ENCODE results near the gene FTSJ3. TPM values are rescaled to one million over a fixed set of nuclear protein-coding genes. Genes with fewer than 3 reads are reported as not detected.
A peak's percentile ranks its signal among the peaks of the same experiment; 100 is the strongest.

FTSJ3 gene
- polyA plus RNA-seq, 2 of the 4 experiments (the other 2 are of a cell fraction): 74.5 to 104 TPM

DNA sequence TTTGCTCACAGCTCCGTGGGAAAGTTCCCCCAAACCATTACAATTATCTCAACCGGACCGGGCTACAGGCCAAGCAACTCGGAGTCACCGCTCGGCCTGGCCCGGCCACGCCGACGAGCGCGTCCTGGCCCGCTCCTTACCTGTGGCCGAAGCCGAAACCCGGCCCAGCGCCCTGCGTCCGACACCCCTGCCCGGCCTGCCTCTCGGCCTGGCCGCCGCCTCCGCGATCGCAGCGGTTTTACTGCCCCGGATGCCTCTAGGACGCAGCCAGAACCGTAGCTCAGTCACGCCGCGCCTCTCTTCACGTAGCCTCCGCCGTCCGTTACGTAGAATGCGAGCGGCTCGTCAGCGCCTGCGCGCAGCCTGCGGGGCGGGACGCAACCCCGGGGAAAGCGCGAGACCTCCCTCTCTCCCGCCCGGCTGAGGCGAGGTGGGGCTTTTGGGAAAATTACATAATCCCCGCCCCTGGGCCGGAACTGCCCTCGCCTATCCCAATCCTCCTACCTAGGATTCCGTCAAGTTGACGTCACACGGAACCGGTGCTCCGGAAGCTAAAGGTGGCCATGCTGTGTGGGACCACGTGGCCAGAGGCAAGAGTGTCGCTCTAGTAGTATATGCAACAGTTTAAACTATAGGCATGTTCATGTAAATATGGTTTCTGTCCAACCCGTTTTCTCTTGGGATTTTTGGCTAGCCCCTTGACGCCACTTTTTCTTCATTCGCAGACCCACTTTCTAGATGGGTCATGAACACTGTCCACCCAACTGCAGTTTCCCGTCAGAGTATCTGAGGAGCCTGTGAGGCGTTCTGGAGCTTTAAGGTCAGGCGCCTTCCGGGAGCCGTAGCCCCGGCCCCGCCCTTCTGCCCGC, 54.0 kb downstream of the FTSJ3 start, which contains the start of gene CCDC47 (continued):
- no peak for TF ChIP-seq CHD4 (IDR thresholded peaks at IDR 0.05; ENCODE audit: borderline replicate concordance)
- no peak for TF ChIP-seq EP300 (IDR thresholded peaks at IDR 0.05)
- no peak; the same call in none of the 2 replicates for TF ChIP-seq RFX5 (IDR thresholded peaks at IDR 0.05)
- no peak for TF ChIP-seq ESRRA (IDR thresholded peaks at IDR 0.05; ENCODE audit: borderline replicate concordance, low read length)
- TF ChIP-seq ZSCAN20 (CRISPR knock-in tag; IDR thresholded peaks at IDR 0.05): no peak
- TF ChIP-seq EHF (CRISPR knock-in tag; IDR thresholded peaks at IDR 0.05): peak; percentile 33; the same call in 1 of the 2 replicates
- peak; percentile 9; the same call in 1 of the 2 replicates for TF ChIP-seq GATA3 (IDR thresholded peaks at IDR 0.05; ENCODE audit: borderline replicate concordance)
- no peak for TF ChIP-seq BHLHE40 (IDR thresholded peaks at IDR 0.05; ENCODE audit: low read depth, low read length)
- TF ChIP-seq HOXB13 (CRISPR knock-in tag; IDR thresholded peaks at IDR 0.05; ENCODE audit: low read depth): no peak
- no peak for TF ChIP-seq EHMT2 (IDR thresholded peaks at IDR 0.05; ENCODE audit: low read depth)
- TF ChIP-seq KDM5A (IDR thresholded peaks at IDR 0.05): no peak
- TF ChIP-seq HOXB5 (CRISPR knock-in tag; IDR thresholded peaks at IDR 0.05): peak; percentile 77; the same call in 1 of the 2 replicates
- TF ChIP-seq NPAS2 (CRISPR knock-in tag; IDR thresholded peaks at IDR 0.05; ENCODE audit: borderline replicate concordance): no peak
- TF ChIP-seq MAFK (IDR thresholded peaks at IDR 0.05; ENCODE audit: partially characterized antibody): no peak
- TF ChIP-seq PHF8 (IDR thresholded peaks at IDR 0.05; ENCODE audit: borderline replicate concordance, low read depth): peak; percentile 96
- TF ChIP-seq, protein P1, sequence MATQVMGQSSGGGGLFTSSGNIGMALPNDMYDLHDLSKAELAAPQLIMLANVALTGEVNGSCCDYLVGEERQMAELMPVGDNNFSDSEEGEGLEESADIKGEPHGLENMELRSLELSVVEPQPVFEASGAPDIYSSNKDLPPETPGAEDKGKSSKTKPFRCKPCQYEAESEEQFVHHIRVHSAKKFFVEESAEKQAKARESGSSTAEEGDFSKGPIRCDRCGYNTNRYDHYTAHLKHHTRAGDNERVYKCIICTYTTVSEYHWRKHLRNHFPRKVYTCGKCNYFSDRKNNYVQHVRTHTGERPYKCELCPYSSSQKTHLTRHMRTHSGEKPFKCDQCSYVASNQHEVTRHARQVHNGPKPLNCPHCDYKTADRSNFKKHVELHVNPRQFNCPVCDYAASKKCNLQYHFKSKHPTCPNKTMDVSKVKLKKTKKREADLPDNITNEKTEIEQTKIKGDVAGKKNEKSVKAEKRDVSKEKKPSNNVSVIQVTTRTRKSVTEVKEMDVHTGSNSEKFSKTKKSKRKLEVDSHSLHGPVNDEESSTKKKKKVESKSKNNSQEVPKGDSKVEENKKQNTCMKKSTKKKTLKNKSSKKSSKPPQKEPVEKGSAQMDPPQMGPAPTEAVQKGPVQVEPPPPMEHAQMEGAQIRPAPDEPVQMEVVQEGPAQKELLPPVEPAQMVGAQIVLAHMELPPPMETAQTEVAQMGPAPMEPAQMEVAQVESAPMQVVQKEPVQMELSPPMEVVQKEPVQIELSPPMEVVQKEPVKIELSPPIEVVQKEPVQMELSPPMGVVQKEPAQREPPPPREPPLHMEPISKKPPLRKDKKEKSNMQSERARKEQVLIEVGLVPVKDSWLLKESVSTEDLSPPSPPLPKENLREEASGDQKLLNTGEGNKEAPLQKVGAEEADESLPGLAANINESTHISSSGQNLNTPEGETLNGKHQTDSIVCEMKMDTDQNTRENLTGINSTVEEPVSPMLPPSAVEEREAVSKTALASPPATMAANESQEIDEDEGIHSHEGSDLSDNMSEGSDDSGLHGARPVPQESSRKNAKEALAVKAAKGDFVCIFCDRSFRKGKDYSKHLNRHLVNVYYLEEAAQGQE (IDR thresholded peaks at IDR 0.05): peak; percentile 83
- no peak for TF ChIP-seq ATOH8 (CRISPR knock-in tag; IDR thresholded peaks at IDR 0.05; ENCODE audit: low read depth)
- TF ChIP-seq JUNB (IDR thresholded peaks at IDR 0.05): no peak
- no peak for TF ChIP-seq ZFP36 (IDR thresholded peaks at IDR 0.05; ENCODE audit: borderline replicate concordance, partially characterized antibody)
- TF ChIP-seq NR3C1 (IDR thresholded peaks at IDR 0.05): no peak
- peak; percentile 92 to 97; a peak in 4 of 5 replicates for TF ChIP-seq JUN (IDR thresholded peaks at IDR 0.05)
- peak; percentile 68 to 93; a peak in 3 of 4 replicates for TF ChIP-seq CEBPB (IDR thresholded peaks at IDR 0.05)
- no peak for TF ChIP-seq POLR2AphosphoS2 (conservative IDR thresholded peaks at IDR 0.05; ENCODE audit: low read length)
- TF ChIP-seq TP53 (CRISPR knock-in tag; IDR thresholded peaks at IDR 0.05): peak; percentile 88; the same call in 1 of the 2 replicates
- TF ChIP-seq CTCF (IDR thresholded peaks at IDR 0.05): no peak
- TF ChIP-seq, protein P2, sequence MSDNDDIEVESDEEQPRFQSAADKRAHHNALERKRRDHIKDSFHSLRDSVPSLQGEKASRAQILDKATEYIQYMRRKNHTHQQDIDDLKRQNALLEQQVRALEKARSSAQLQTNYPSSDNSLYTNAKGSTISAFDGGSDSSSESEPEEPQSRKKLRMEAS (IDR thresholded peaks at IDR 0.05): peak; percentile 100
- TF ChIP-seq CBX8 (IDR thresholded peaks at IDR 0.05): no peak
- TF ChIP-seq, protein P3, sequence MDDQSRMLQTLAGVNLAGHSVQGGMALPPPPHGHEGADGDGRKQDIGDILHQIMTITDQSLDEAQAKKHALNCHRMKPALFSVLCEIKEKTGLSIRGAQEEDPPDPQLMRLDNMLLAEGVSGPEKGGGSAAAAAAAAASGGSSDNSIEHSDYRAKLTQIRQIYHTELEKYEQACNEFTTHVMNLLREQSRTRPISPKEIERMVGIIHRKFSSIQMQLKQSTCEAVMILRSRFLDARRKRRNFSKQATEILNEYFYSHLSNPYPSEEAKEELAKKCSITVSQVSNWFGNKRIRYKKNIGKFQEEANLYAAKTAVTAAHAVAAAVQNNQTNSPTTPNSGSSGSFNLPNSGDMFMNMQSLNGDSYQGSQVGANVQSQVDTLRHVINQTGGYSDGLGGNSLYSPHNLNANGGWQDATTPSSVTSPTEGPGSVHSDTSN (IDR thresholded peaks at IDR 0.05): peak; percentile 41
